ENCODE data around the gene BRPF1. TPM values are rescaled to one million over a fixed set of nuclear protein-coding genes. Genes with fewer than 3 reads are reported as not detected.

The BRPF1 gene
- polyA plus RNA-seq, 12 donors, result 9.8 to 17.9 (median 12.3) TPM; not detected in 1

DNA sequence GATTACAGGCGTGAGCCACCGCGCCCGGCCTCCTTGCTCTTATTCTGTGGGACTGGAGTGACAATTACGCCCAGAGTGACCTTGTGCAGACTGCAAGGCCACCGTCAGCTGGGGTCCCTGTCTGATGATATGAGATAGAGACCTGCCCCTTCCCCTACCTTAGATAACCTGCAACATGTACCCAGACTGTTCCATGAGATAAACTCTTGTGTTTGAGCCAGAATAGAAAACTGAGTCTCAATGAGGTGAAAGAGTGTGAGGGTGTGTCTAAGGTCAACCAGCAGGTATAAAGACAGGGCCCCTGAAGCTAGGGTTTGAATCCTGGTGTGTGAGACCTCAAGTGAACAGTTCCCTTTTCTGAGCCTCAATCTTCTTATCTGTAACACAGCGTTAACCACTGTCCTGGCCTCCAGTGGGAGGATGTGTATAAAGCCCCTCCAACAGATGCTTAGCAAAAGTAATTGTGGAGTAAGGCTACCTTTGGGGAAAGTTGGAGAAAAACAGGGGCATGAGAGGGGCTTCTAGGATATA, 54.7 kb downstream of the BRPF1 start:
- no peak for DNase-seq

DNA sequence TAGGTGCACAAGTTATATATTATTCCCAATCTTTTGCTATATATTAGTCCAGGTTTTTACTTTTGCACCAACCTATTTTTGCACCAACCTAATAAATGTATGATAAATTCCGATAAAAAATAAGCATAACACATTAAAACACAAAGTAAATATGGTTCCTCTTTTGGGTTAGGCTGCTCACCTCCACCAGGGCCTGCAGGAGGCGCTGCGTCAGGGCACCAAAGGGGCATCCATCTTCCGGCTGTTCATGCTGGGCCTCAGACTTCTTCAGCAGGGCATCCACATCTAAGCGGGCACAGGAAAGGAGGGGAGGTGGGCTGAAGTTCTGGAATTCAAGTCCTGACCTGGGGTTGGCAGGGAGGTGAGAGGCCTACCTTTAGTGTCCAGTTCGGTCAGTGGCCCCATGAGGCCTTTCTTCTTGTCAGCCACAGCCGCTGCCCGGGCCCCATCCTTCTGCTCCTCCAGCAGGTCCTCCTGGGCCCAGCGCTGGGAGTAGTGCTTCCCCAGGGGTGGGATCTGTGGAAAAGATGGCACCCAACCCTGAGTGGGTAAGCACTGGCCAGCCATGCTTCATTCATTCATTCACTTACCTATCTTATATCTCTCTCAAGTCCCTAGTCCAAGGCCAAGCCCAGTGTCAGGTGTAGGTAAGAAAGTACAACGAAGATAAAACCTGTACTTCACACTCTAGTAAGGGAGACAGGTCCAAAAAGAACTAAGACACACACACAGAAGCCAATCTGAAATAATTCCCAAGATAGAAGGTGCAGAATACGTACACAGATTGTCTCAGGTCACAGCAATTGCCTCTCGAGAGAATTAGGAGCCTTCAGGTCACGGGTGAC, 55.5 kb downstream of the BRPF1 start:
- no peak for DNase-seq

DNA sequence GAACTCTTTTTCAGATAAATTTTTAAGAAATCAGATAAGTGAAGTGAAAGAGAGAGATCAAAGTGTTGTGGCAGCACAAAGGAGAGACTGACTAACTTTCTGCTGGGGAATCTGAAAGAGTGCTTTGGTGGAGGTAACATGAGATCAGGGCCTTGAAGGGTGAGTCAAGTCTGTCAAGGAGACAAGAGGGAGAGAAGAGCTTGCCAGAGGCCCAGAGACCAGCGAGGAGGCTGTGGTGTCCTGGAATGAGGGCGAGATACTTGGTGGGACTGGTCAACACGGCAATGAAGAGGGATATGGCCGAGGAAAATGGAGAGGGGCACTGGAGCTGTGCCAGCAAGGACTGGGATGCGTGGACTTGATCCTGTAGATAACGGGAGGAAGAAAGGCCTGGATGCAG, 56.2 kb downstream of the BRPF1 start:
- no peak for DNase-seq

DNA sequence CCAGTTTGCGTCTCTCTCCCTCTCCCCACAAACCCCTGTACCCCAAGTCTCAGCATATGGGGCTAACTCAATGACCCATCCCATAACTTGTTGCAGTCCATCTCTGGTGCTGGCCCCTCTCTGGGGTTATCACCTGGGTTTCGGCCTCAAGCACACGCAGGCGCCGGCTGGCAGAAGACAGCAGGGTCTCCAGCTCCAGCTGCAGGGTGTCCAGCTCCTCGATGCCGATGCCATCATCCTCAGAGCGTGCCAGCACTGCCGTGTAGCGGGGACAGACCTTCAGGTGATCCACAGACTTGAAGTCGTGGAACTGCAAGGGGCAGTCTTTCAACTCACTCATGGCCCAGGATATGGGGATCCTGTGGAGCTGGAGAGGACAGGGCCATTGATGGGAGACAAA, 59.6 kb downstream of the BRPF1 start:
- DNase-seq, result no peak

DNA sequence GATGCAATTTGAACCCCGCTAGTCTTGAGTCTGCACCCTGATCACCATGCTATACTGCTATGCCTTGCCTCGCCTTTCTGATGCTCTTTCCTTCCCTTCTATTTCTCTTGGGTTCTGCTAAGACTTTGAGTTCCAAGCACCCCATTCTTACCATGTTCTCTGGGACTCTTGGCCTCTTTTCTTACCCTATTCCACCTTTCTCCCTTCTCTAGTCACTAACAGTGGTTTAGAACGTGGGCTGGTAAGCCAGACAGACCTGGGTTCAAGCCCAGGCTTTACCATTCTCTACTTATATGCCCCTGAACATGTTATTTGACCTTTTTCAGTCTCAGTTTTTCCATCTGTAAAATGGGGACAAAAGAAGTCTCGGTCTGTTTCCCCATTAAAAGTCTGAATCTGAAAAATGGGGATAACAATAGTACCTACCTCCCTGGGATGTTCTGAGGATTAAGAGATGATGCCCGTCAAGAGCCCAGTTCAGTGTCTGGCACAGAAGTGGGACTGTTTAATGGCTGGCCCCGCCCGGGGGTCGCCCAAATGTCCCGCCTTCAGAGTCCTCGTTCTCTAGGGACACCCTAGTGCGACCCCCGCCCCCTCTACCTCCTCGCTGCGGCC, 60.4 kb downstream of the BRPF1 start:
- DNase-seq, result no peak

DNA sequence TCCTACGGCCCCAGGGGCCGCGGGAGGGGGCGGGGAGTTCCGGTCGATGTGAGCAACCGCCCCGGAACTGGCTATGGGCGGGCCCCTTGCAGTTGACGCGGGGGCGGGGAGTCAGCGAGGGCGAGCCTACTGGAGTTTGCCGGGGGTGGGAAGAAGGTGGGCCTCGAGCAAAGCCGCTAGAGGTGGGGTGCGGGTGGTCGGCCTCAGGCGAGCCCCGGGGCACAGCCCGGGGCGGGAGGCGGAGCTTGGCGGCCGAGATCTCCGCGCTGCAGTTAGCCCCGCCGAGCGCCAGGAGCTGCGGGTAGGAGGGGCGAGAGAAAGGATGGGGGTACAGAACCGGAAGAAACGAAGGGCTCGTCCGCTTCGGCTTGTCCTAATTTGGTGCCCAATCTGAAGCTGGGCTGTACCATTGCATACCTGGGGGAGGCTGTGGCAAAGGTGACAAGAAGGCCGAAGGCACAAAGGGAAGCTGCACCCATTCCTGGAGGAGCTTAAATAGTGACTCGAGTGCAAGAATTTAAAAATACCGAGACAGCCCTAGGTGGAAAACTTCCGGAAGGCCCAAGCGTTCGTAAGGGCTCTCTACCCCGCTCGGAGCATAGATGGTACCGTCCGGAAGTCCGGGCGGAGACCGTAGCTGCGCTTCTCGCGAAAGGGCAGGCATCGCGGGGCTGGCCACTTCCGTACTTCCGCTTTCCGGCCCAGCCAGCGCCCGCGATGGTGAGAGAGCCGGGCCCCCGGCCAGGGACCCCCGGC, 61.0 kb downstream of the BRPF1 start, which contains the start of the genes ARPC4 and TADA3:
TSS of gene ARPC4 (plus strand) at position 678 of the 756 bp plus-strand sequence. CDS start at position 718, 40 bp downstream.
TSS of gene TADA3 (minus strand) at position 69 of the 756 bp plus-strand sequence. CDS start 1,007 bp downstream, outside the sequence.
- DNase-seq, result peak; percentile 96

DNA sequence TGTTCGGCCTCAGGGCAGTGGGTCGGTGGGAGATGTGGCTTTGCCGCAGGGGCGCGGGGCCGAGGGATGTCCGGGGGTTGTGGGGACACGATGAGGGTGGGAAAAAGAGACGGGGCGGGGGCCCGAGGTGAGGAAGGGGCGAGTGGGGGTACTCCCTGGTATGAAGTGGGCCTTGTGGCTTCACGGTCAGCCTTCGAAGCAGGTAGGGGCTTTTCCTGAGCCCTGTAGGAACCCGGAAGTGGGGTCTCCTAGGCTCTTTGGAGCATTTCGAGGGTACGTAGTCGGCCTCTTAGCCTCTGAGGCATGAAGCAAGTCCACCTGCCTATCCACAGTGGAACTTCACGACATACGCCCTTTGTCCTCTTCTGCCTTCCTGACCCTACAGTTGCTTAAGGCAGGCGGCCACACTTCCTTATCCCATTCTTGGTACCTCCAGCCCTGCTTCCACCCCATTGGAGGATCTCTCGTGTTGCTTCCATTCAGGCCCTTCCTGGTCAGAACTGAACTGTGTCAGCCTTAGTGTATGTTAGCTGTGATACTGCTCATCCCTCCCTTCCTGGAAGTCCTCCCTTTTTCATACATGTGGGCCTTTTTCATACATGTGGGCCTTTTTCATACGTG, 61.7 kb downstream of the BRPF1 start:
- no peak for DNase-seq

DNA sequence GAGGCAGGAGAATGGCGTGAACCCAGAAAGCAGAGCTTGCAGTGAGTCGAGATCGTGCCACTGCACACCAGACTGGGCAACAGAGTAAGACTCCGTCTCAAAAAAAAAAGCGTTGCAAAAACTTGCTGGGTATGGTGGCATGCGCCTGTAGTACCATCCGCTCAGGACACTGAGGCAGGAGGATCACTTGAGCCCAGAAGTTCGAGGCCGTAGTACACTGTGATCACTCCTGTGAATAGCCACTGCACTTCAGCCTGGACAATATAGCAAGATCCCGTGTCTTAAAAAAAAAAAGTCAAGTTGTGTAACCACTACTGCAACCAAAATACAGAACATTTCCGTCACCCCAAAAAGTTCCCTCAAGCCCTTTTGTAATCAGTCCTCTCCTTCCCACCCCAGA, 62.9 kb downstream of the BRPF1 start:
- no peak for DNase-seq

DNA sequence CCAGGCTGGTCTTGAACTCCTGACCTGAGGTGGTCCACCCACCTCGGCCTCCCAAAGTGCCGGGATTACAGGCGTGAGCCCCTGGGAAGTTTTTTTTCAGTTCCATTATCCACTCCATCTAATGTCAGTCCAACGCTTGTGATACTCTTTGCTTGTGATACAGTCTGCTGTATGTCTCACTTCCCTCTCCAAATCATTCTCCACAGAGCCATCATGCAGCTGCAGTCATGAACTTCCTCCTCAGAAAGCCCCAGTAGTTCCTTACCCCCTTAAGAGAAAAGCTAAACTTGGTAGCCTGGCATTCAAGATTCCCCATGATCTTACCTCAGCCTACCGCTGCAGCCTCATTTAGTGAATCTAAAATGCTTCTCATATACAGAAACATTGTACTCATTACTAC, 63.7 kb downstream of the BRPF1 start:
- no peak for DNase-seq

DNA sequence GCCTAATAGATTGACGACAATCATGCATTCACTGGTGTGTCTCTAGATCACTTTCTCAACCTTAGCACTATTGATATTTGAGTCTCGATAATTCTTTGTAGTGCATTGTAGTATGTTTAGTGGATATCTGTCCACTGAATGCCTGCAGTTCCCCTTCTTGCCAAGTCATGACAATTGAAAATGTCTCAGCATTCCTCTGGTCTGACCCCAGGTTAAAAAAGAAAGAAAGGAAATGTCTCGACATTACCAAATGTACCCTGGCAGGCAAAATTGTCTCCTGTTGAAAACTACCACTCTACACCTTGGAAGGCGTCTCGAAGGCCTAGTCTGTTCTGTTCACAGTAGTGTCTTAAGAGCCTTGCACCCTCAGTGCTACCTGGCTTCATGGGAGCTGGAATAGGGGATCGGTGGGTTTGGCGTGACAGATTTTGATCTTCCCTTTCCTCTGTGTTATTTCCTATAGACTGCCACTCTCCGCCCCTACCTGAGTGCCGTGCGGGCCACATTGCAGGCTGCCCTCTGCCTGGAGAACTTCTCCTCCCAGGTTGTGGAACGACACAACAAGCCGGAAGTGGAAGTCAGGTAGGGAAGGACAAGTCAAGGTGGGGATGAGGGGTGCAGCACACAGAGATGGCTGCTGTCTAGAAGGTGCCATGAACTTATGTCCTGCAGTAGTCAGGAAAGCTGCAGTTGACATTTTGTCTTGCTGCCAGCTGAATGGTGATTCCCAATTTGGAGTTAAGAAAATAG, 65.8 kb downstream of the BRPF1 start:
- no peak for DNase-seq

Other genes starting within 250 kb of the BRPF1 start
- under 1 TPM in 4 of 12 donors, not detected in 8; 0.04 to 0.11 (median 0.05) TPM for gene LHFPL4, start 177.9 kb upstream of the BRPF1 start, polyA plus RNA-seq (ENCODE audit: insufficient read length in 12 of 12)
- gene MTMR14, start 82.2 kb upstream of the BRPF1 start, polyA plus RNA-seq (ENCODE audit: insufficient read length in 12 of 12), result 10 to 100 TPM in 11 of 12 donors, not detected in 1; 18.1 to 36.3 (median 20.0) TPM
- under 1 TPM in 1 of 12 donors, not detected in 11; 0.29 TPM for gene CPNE9, start 27.9 kb upstream of the BRPF1 start, polyA plus RNA-seq (ENCODE audit: insufficient read length in 12 of 12)
- 10 to 100 TPM in 11 of 12 donors, not detected in 1; 22.1 to 74.2 (median 27.1) TPM for gene OGG1, start 18.2 kb downstream of the BRPF1 start, polyA plus RNA-seq (ENCODE audit: insufficient read length in 12 of 12)
- 10 to 100 TPM in 10 of 12 donors, 1 to 10 TPM in 1, not detected in 1; 9.3 to 20.0 (median 12.7) TPM for gene CAMK1, start 38.2 kb downstream of the BRPF1 start, polyA plus RNA-seq (ENCODE audit: insufficient read length in 12 of 12)
- 10 to 100 TPM in 11 of 12 donors, not detected in 1; 48.4 to 60.5 (median 54.2) TPM for gene TADA3, start 60.7 kb downstream of the BRPF1 start, polyA plus RNA-seq (ENCODE audit: insufficient read length in 12 of 12)
- gene ARPC4, start 61.3 kb downstream of the BRPF1 start, polyA plus RNA-seq (ENCODE audit: insufficient read length in 12 of 12), result 1,000 to 10,000 TPM in 1 of 12 donors, 100 to 1,000 TPM in 1, 10 to 100 TPM in 10; 64.5 to 2,172 (median 77.5) TPM
- gene TTLL3, start 78.5 kb downstream of the BRPF1 start, polyA plus RNA-seq (ENCODE audit: insufficient read length in 12 of 12), result 10 to 100 TPM in 11 of 12 donors, not detected in 1; 16.0 to 72.9 (median 30.7) TPM
- gene RPUSD3, start 112.3 kb downstream of the BRPF1 start, polyA plus RNA-seq (ENCODE audit: insufficient read length in 12 of 12), result 10 to 100 TPM in 11 of 12 donors, not detected in 1; 23.6 to 37.1 (median 28.2) TPM
- under 1 TPM in 9 of 12 donors, not detected in 3; 0.30 to 0.77 (median 0.46) TPM for gene CIDEC, start 148.5 kb downstream of the BRPF1 start, polyA plus RNA-seq (ENCODE audit: insufficient read length in 12 of 12)
- 10 to 100 TPM in 11 of 12 donors, not detected in 1; 17.2 to 33.7 (median 29.6) TPM for gene JAGN1, start 158.9 kb downstream of the BRPF1 start, polyA plus RNA-seq (ENCODE audit: insufficient read length in 12 of 12)
- gene IL17RE, start 171.1 kb downstream of the BRPF1 start, polyA plus RNA-seq (ENCODE audit: insufficient read length in 12 of 12), result 10 to 100 TPM in 2 of 12 donors, 1 to 10 TPM in 8, under 1 TPM in 1, not detected in 1; 0.96 to 67.6 (median 1.8) TPM
- 10 to 100 TPM in 11 of 12 donors, not detected in 1; 15.8 to 42.8 (median 23.4) TPM for gene IL17RC, start 185.4 kb downstream of the BRPF1 start, polyA plus RNA-seq (ENCODE audit: insufficient read length in 12 of 12)
- gene CRELD1, start 202.1 kb downstream of the BRPF1 start, polyA plus RNA-seq (ENCODE audit: insufficient read length in 12 of 12), result 10 to 100 TPM in 11 of 12 donors, not detected in 1; 22.1 to 47.0 (median 31.3) TPM
- 1 to 10 TPM in 9 of 12 donors, under 1 TPM in 1, not detected in 2; 0.88 to 4.2 (median 1.8) TPM for gene PRRT3, start 220.7 kb downstream of the BRPF1 start, polyA plus RNA-seq (ENCODE audit: insufficient read length in 12 of 12)